ENCODE measurements around the gene CTSZ. TPM values are rescaled to one million over a fixed set of nuclear protein-coding genes. Genes with fewer than 3 reads are reported as not detected.
"Not testable (repeated sequence)": the region's sequence is repeated elsewhere in the genome, so short reads cannot be mapped to it uniquely, and the experiment has no call there.

The CTSZ gene
- total RNA-seq, 2 donors from 2014 or later, result 55.9 to 76.6 TPM

- Mint-ChIP-seq H3K9me3 (no peaks in the 10 kb centered on the region), H3K27me3 (ENCODE audit: insufficient read depth) (peaks cover 47% of the 10 kb centered on the region), H3K4me1 (peaks cover 9% of the 10 kb centered on the region), H3K36me3 (ENCODE audit: low read depth) (no peaks in the 10 kb centered on the region), H3K27ac (no peak overlapping the region), H3K4me3 (no peak overlapping the region)
- no peak overlapping the region for H3K9ac ChIP-seq (ENCODE audit: extremely low read depth, low read length, poor library complexity, severe bottlenecking)
- no peaks in the 10 kb centered on the region for H3K4me1 ChIP-seq (ENCODE audit: control insufficient read depth, insufficient read depth, low read length)
- no peaks in the 10 kb centered on the region for H3K9me3 ChIP-seq (ENCODE audit: control insufficient read depth, low read length)
- peaks cover 8% of the 10 kb centered on the region for H3K27me3 ChIP-seq (ENCODE audit: control insufficient read depth, insufficient read depth, low read length, poor library complexity, severe bottlenecking)
- H3K27ac ChIP-seq (ENCODE audit: low read depth, low read length), result no peak overlapping the region
- peak; percentile 39 for DNase-seq
- H3K4me3 ChIP-seq (ENCODE audit: low read length), result no peak overlapping the region
- no peaks in the 10 kb centered on the region for H3K36me3 ChIP-seq (ENCODE audit: control insufficient read depth, insufficient read depth, low read length)
- TF ChIP-seq, protein P1, sequence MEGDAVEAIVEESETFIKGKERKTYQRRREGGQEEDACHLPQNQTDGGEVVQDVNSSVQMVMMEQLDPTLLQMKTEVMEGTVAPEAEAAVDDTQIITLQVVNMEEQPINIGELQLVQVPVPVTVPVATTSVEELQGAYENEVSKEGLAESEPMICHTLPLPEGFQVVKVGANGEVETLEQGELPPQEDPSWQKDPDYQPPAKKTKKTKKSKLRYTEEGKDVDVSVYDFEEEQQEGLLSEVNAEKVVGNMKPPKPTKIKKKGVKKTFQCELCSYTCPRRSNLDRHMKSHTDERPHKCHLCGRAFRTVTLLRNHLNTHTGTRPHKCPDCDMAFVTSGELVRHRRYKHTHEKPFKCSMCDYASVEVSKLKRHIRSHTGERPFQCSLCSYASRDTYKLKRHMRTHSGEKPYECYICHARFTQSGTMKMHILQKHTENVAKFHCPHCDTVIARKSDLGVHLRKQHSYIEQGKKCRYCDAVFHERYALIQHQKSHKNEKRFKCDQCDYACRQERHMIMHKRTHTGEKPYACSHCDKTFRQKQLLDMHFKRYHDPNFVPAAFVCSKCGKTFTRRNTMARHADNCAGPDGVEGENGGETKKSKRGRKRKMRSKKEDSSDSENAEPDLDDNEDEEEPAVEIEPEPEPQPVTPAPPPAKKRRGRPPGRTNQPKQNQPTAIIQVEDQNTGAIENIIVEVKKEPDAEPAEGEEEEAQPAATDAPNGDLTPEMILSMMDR (conservative IDR thresholded peaks at IDR 0.05), result no peak
- WGBS, 2 experiments (ENCODE audit: insufficient coverage in 1 of 2, insufficient read length in 1 of 2), result 89 to 91% methylated on average over 10 to 17 of the region's 17 CpGs
Measured at GRCh38 chr20:59013031-59013951, 6.2 kb upstream of the CTSZ start.

DNA sequence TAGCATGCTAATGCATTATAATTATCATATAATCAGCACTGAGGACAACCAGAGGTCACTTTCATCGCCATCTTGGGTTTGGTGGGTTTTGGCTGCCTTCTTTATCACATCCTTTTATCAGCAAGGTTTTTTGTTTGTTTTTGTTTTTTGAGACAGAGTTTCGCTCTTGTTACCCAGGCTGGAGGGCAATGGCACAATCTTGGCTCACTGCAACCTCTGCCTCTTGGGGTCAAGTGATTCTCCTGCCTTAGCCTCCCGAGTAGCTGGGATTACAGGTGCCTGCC, 4.8 kb upstream of the CTSZ start:
- not testable (repeated sequence) for H3K4me3 Mint-ChIP-seq; H3K27ac ChIP-seq (ENCODE audit: low read depth, low read length)
- 91 to 97% methylated on average over 2 to 3 of the region's 3 CpGs for WGBS, 2 experiments (ENCODE audit: insufficient coverage in 1 of 2, insufficient read length in 1 of 2)

DNA sequence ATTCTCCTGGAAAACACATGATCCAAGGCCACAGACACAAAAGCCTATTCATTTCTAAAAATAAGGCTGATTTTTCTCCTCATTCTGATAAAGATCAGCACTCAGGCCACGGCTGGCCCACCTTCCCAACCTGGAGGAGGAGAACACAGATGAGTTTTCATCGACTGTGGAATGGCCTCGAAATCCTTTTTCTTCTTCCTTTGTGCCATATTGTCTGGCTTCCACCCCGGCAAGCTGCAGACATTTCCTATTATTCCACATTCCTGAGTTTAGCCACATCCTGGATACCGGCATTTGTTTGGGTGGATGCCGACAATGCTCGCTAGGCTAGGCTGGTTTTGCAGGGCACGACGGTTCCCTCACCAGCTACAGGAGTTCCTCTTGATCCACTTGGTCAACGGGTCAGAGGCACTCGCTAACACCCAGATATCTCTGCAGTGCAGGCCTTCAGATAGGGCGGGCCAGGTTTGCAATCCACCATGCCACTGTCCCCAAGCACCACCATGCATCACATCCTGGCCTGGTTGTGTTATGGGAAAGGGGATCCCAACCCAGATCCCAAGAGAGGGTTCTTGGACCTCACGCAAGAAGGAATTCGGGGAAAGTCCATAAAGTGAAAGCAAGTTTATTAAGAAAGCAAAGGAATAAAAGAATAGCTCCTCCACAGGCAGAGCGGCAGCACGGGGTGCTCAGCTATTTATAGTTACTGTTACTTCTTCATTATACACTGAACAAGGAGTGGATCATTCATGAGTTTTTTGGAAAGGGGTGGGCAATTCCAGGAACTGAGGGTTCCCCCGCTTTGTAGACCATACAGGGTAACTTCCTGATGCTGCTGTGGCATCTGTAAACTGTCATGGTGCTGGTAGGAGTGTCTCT, 4.2 kb upstream of the CTSZ start:
- H3K27ac Mint-ChIP-seq, result no peak overlapping the region
- H3K27me3 ChIP-seq (ENCODE audit: control insufficient read depth, insufficient read depth, low read length, poor library complexity, severe bottlenecking), result peaks cover 16% of the 10 kb centered on the region
- H3K4me1 Mint-ChIP-seq, result peaks cover 7% of the 10 kb centered on the region
- no peaks in the 10 kb centered on the region for H3K4me1 ChIP-seq (ENCODE audit: control insufficient read depth, insufficient read depth, low read length)
- no peaks in the 10 kb centered on the region for H3K9me3 ChIP-seq (ENCODE audit: control insufficient read depth, low read length)
- no peaks in the 10 kb centered on the region for H3K36me3 Mint-ChIP-seq (ENCODE audit: low read depth)
- H3K27me3 Mint-ChIP-seq (ENCODE audit: insufficient read depth), result peaks cover 46% of the 10 kb centered on the region
- peak overlapping the region; percentile 71 for H3K27ac ChIP-seq (ENCODE audit: low read depth, low read length)
- no peak overlapping the region for H3K4me3 ChIP-seq (ENCODE audit: low read length)
- H3K9ac ChIP-seq (ENCODE audit: extremely low read depth, low read length, poor library complexity, severe bottlenecking), result no peak overlapping the region
- H3K4me3 Mint-ChIP-seq, result no peak overlapping the region
- 87 to 89% methylated on average over 11 to 17 of the region's 17 CpGs for WGBS, 2 experiments (ENCODE audit: insufficient coverage in 1 of 2, insufficient read length in 1 of 2)
- TF ChIP-seq, protein P1 (conservative IDR thresholded peaks at IDR 0.05), result no peak
- no peaks in the 10 kb centered on the region for H3K9me3 Mint-ChIP-seq
- no peak for DNase-seq
- H3K36me3 ChIP-seq (ENCODE audit: control insufficient read depth, insufficient read depth, low read length), result no peaks in the 10 kb centered on the region

More for the DNA sequence above, 4.8 kb upstream of the CTSZ start:
- H3K4me3 ChIP-seq (ENCODE audit: low read length); H3K4me1 ChIP-seq (ENCODE audit: control insufficient read depth, insufficient read depth, low read length); H3K27ac Mint-ChIP-seq; H3K36me3 Mint-ChIP-seq (ENCODE audit: low read depth); H3K9me3 ChIP-seq (ENCODE audit: control insufficient read depth, low read length); H3K36me3 ChIP-seq (ENCODE audit: control insufficient read depth, insufficient read depth, low read length); DNase-seq; H3K9me3 Mint-ChIP-seq; H3K9ac ChIP-seq (ENCODE audit: extremely low read depth, low read length, poor library complexity, severe bottlenecking); H3K4me1 Mint-ChIP-seq: not testable (repeated sequence)
- H3K27me3 ChIP-seq (ENCODE audit: control insufficient read depth, insufficient read depth, low read length, poor library complexity, severe bottlenecking), result peaks cover 16% of the 10 kb centered on the region
- peaks cover 48% of the 10 kb centered on the region for H3K27me3 Mint-ChIP-seq (ENCODE audit: insufficient read depth)

Measured in endodermal cell (in vitro differentiated cells).